DND-41 (cell line): ENCODE results near the gene SLC25A42.

Experiments used
- ATAC-seq: fragments of 200-7000 bp; cut with Tn5 transposase; 3 replicates; pipeline ENCODE4 v1.9.1; 2021; ENCODE audit warnings: low read depth; ENCODE audit not compliant: insufficient read depth
- DNase-seq: peaks from one replicate; pipeline ENCODE4 v3.0.0-alpha.2; 2020
- H2AFZ ChIP-seq: 2 replicates; pipeline ENCODE4 v1.6.0; 2012; ENCODE audit warnings: low read depth, low read length
- H3K27ac ChIP-seq: 2 replicates; pipeline ENCODE4 v1.5.1; 2012; ENCODE audit warnings: low read length, inconsistent platforms
- H3K27me3 ChIP-seq: fragments of 200-600 bp; sonication (generic); 2 replicates; pipeline ENCODE4 v1.6.0; 2012; ENCODE audit warnings: low read length, mild to moderate bottlenecking, inconsistent platforms; ENCODE audit not compliant: insufficient read depth, poor library complexity
- H3K36me3 ChIP-seq: 2 replicates; pipeline ENCODE4 v1.5.1; 2012; ENCODE audit warnings: low read length, inconsistent platforms; ENCODE audit not compliant: insufficient read depth
- H3K4me1 ChIP-seq: 2 replicates; pipeline ENCODE4 v1.5.1; 2012; ENCODE audit warnings: mild to moderate bottlenecking, low read length; ENCODE audit not compliant: insufficient read depth
- H3K4me2 ChIP-seq: 2 replicates; pipeline ENCODE4 v1.6.0; 2012; ENCODE audit warnings: mild to moderate bottlenecking, moderate library complexity, low read length, inconsistent platforms; ENCODE audit not compliant: insufficient read depth
- H3K4me3 ChIP-seq, 2 experiments: fragments of 200-600 bp in 1 of 2; shearing (Covaris generic) in 1 of 2; 2 replicates each; pipeline ENCODE4 v1.5.1; 2012 to 2016; ENCODE audit warnings: inconsistent platforms in 2 of 2, low read length in 2 of 2, mild to moderate bottlenecking in 2 of 2, low read depth in 1 of 2, moderate library complexity in 1 of 2
- H3K79me2 ChIP-seq: 2 replicates; pipeline ENCODE4 v1.6.0; 2012; ENCODE audit warnings: low read length, inconsistent platforms; ENCODE audit not compliant: insufficient read depth
- H3K9ac ChIP-seq: 2 replicates; pipeline ENCODE4 v1.6.0; 2012; ENCODE audit warnings: low read depth, mild to moderate bottlenecking, inconsistent platforms, low read length, moderate library complexity
- H3K9me3 ChIP-seq: 2 replicates; pipeline ENCODE4 v1.5.1; 2012; ENCODE audit warnings: low read length, moderate library complexity, mild to moderate bottlenecking, inconsistent platforms; ENCODE audit not compliant: insufficient read depth, severe bottlenecking
- H4K20me1 ChIP-seq: 2 replicates; pipeline ENCODE4 v1.6.0; 2012; ENCODE audit warnings: low read length; ENCODE audit not compliant: insufficient read depth
- EZH2 ChIP-seq: IDR thresholded peaks from 3 replicates; pipeline ENCODE4 v1.6.1; 2012; ENCODE audit warnings: borderline replicate concordance, low read depth, mild to moderate bottlenecking, moderate library complexity, low read length, inconsistent platforms; ENCODE audit not compliant: severe bottlenecking
- TF ChIP-seq, protein P1 (sequence below): IDR thresholded peaks from 2 replicates; pipeline ENCODE4 v1.5.1; 2012; ENCODE audit warnings: borderline replicate concordance, low read length, moderate library complexity, mild to moderate bottlenecking; ENCODE audit not compliant: poor library complexity, severe bottlenecking; ENCODE audit errors: extremely low read depth

SLC25A42 gene

DNA sequence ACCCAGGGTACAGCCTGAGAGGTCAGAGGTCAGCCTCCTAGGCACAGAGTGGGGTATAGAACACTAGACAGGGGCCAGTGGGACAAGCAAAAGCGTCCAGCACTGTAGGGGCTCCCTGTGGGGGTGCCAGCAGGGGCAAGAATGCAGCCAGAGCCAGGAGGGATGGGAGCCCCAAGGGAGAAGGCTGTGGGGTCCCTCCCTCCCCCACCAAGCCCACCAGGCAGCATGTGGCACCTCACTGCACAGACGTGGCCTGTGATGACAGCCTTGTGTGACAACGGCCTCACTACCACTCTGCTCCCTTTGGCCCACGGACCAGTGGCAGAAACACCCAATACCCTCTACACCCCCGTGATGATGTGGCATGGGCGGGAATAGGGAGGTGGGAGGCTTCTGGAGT, 20.3 kb upstream of the SLC25A42 start:
- H3K9ac ChIP-seq: no peak overlapping the region
- ATAC-seq: no peak
- H4K20me1 ChIP-seq: peaks cover 32% of the 10 kb centered on the region
- peaks cover 70% of the 10 kb centered on the region for H3K36me3 ChIP-seq
- H3K4me3 ChIP-seq: no peak overlapping the region
- no peak overlapping the region for H3K4me2 ChIP-seq
- H3K9me3 ChIP-seq: no peaks in the 10 kb centered on the region
- TF ChIP-seq, protein P1, sequence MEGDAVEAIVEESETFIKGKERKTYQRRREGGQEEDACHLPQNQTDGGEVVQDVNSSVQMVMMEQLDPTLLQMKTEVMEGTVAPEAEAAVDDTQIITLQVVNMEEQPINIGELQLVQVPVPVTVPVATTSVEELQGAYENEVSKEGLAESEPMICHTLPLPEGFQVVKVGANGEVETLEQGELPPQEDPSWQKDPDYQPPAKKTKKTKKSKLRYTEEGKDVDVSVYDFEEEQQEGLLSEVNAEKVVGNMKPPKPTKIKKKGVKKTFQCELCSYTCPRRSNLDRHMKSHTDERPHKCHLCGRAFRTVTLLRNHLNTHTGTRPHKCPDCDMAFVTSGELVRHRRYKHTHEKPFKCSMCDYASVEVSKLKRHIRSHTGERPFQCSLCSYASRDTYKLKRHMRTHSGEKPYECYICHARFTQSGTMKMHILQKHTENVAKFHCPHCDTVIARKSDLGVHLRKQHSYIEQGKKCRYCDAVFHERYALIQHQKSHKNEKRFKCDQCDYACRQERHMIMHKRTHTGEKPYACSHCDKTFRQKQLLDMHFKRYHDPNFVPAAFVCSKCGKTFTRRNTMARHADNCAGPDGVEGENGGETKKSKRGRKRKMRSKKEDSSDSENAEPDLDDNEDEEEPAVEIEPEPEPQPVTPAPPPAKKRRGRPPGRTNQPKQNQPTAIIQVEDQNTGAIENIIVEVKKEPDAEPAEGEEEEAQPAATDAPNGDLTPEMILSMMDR: no peak
- TF ChIP-seq EZH2: no peak
- H3K27me3 ChIP-seq: no peaks in the 10 kb centered on the region
- no peaks in the 10 kb centered on the region for H3K4me1 ChIP-seq
- peaks cover 52% of the 10 kb centered on the region for H3K79me2 ChIP-seq
- H2AFZ ChIP-seq: no peak overlapping the region
- DNase-seq: no peak
- no peak overlapping the region for H3K27ac ChIP-seq

DNA sequence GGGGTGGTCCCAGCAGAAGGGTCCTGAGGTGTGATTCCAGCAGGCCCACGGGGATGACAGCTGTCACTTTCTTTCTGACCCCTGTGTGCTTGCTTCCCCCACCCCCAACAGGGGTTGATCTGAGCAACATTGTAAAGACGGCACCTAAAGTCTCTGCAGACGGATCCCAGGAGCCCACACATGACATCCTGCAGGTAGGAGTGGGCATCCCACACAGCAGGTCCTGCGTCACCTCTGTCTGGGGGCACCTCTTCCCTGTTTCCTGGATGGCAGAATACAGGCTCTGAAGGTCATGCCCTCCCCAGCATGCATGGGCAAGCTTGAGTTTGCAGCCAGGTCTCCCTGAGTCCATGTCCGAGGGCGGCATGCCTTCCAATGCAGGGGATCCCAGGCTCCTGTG, 19.9 kb upstream of the SLC25A42 start:
- H3K79me2 ChIP-seq: peaks cover 49% of the 10 kb centered on the region
- no peaks in the 10 kb centered on the region for H3K4me1 ChIP-seq
- no peak overlapping the region for H3K4me2 ChIP-seq
- no peak overlapping the region for H2AFZ ChIP-seq
- no peak overlapping the region for H3K9ac ChIP-seq
- peaks cover 32% of the 10 kb centered on the region for H4K20me1 ChIP-seq
- ATAC-seq (no peak), DNase-seq (no peak)
- no peaks in the 10 kb centered on the region for H3K27me3 ChIP-seq
- peaks cover 73% of the 10 kb centered on the region for H3K36me3 ChIP-seq
- TF ChIP-seq EZH2: no peak
- TF ChIP-seq, protein P1: no peak
- no peak overlapping the region for H3K27ac ChIP-seq
- no peaks in the 10 kb centered on the region for H3K9me3 ChIP-seq
- H3K4me3 ChIP-seq: no peak overlapping the region

GRCh38 chr19:19049406-19049805, 14.4 kb upstream of the SLC25A42 start:
- Histone ChIP-seq H3K36me3 (peaks cover 89% of the 10 kb centered on the region), H3K4me3 (no peak overlapping the region), H3K9ac (no peak overlapping the region), H3K4me2 (no peak overlapping the region), H2AFZ (no peak overlapping the region), H3K27me3 (no peaks in the 10 kb centered on the region), H3K4me1 (no peaks in the 10 kb centered on the region), H3K79me2 (0 out of 2 replicates have a peak, but pooled peaks cover 2% of the 10 kb centered on the region), H3K9me3 (no peaks in the 10 kb centered on the region), H4K20me1 (peaks cover 32% of the 10 kb centered on the region), H3K27ac (no peak overlapping the region)
- ATAC-seq (no peak), DNase-seq (no peak)
- TF ChIP-seq EZH2: no peak
- TF ChIP-seq, protein P1: no peak

GRCh38 chr19:19050104-19050503, 13.7 kb upstream of the SLC25A42 start:
- 0 out of 2 replicates have a peak, but pooled peaks cover 2% of the 10 kb centered on the region for H3K79me2 ChIP-seq
- H3K9me3 ChIP-seq: no peaks in the 10 kb centered on the region
- no peaks in the 10 kb centered on the region for H3K4me1 ChIP-seq
- no peak overlapping the region for H3K4me3 ChIP-seq
- peaks cover 39% of the 10 kb centered on the region for H4K20me1 ChIP-seq
- peaks cover 90% of the 10 kb centered on the region for H3K36me3 ChIP-seq
- H2AFZ ChIP-seq: no peak overlapping the region
- no peak for TF ChIP-seq EZH2
- TF ChIP-seq, protein P1: no peak
- no peak overlapping the region for H3K27ac ChIP-seq
- H3K27me3 ChIP-seq: no peaks in the 10 kb centered on the region
- no peak overlapping the region for H3K9ac ChIP-seq
- no peak for ATAC-seq
- no peak for DNase-seq
- no peak overlapping the region for H3K4me2 ChIP-seq
